GM21717 (cell line): ENCODE measurements around the gene RAB11FIP4.

Experiments
- ATAC-seq: cut with Tn5 transposase; IDR thresholded peaks from one replicate; pipeline ENCODE4 v1.9.1; 2021; ENCODE audit warnings: mild to moderate bottlenecking, moderate library complexity; ENCODE audit not compliant: unreplicated experiment

Gene RAB11FIP4

GRCh38 chr17:31405890-31406371, 14.5 kb downstream of the RAB11FIP4 start:
- ATAC-seq, result no peak

- no peak for ATAC-seq
These were observed 17.1 kb downstream of the RAB11FIP4 start for GRCh38 chr17:31408586-31408985.

- no peak for ATAC-seq
These were observed 20.3 kb downstream of the RAB11FIP4 start for GRCh38 chr17:31411707-31412285.

- ATAC-seq, result no peak
These were observed 21.0 kb downstream of the RAB11FIP4 start for GRCh38 chr17:31412511-31412910.

- no peak for ATAC-seq
These were observed 21.8 kb downstream of the RAB11FIP4 start for GRCh38 chr17:31413081-31413799.

GRCh38 chr17:31413874-31414549, 22.5 kb downstream of the RAB11FIP4 start:
- ATAC-seq, result no peak

GRCh38 chr17:31414550-31414918, 23.1 kb downstream of the RAB11FIP4 start:
- ATAC-seq, result no peak

GRCh38 chr17:31415004-31415454, 23.6 kb downstream of the RAB11FIP4 start:
- no peak for ATAC-seq

GRCh38 chr17:31415640-31416502, 24.4 kb downstream of the RAB11FIP4 start:
- ATAC-seq, result no peak

- no peak for ATAC-seq
These were observed 25.0 kb downstream of the RAB11FIP4 start for GRCh38 chr17:31416503-31416923.

- no peak for ATAC-seq
These were observed 25.7 kb downstream of the RAB11FIP4 start for GRCh38 chr17:31417051-31417792.

- no peak for ATAC-seq
These were observed 27.4 kb downstream of the RAB11FIP4 start for GRCh38 chr17:31418773-31419350.

GRCh38 chr17:31422443-31422842, 31.0 kb downstream of the RAB11FIP4 start:
- ATAC-seq, result no peak

GRCh38 chr17:31424944-31425281, 33.4 kb downstream of the RAB11FIP4 start:
- no peak for ATAC-seq

- no peak for ATAC-seq
These were observed 34.0 kb downstream of the RAB11FIP4 start for GRCh38 chr17:31425282-31426040.

- no peak for ATAC-seq
These were observed 36.2 kb downstream of the RAB11FIP4 start for GRCh38 chr17:31427684-31428083.

- no peak for ATAC-seq
These were observed 36.6 kb downstream of the RAB11FIP4 start for GRCh38 chr17:31428111-31428510.

- ATAC-seq, result no peak
These were observed 37.0 kb downstream of the RAB11FIP4 start for GRCh38 chr17:31428512-31428911.
